Measurements from ENCODE around the gene GARNL3.

The GARNL3 gene

GRCh38 chr9:127313042-127313560 lies 48.5 kb downstream of the GARNL3 start:
- no peak for DNase-seq (ENCODE audit: low spot score)

GRCh38 chr9:127314911-127315310 lies 50.3 kb downstream of the GARNL3 start:
- DNase-seq (ENCODE audit: low spot score), result no peak

- peak; percentile 48 for DNase-seq (ENCODE audit: low spot score)
These were observed 52.2 kb downstream of the GARNL3 start for GRCh38 chr9:127316586-127317323.

GRCh38 chr9:127318651-127319167 lies 54.1 kb downstream of the GARNL3 start:
- DNase-seq (ENCODE audit: low spot score), result no peak

GRCh38 chr9:127319366-127320114 lies 55.0 kb downstream of the GARNL3 start:
- no peak for DNase-seq (ENCODE audit: low spot score)

- no peak for DNase-seq (ENCODE audit: low spot score)
These were observed 55.5 kb downstream of the GARNL3 start for GRCh38 chr9:127320115-127320378.

GRCh38 chr9:127323393-127323792 lies 58.8 kb downstream of the GARNL3 start:
- DNase-seq (ENCODE audit: low spot score), result no peak

GRCh38 chr9:127330501-127330900 lies 65.9 kb downstream of the GARNL3 start:
- no peak for DNase-seq (ENCODE audit: low spot score)

- no peak for DNase-seq (ENCODE audit: low spot score)
These were observed 68.9 kb downstream of the GARNL3 start for GRCh38 chr9:127333221-127334064.

- no peak for DNase-seq (ENCODE audit: low spot score)
These were observed 70.2 kb downstream of the GARNL3 start for GRCh38 chr9:127334725-127335124.

- DNase-seq (ENCODE audit: low spot score), result no peak
These were observed 71.5 kb downstream of the GARNL3 start for GRCh38 chr9:127336086-127336485.

- DNase-seq (ENCODE audit: low spot score), result no peak
These were observed 72.2 kb downstream of the GARNL3 start for GRCh38 chr9:127336506-127337352.

- DNase-seq (ENCODE audit: low spot score), result no peak
These were observed 76.1 kb downstream of the GARNL3 start for GRCh38 chr9:127340721-127341120.

- no peak for DNase-seq (ENCODE audit: low spot score)
These were observed 76.6 kb downstream of the GARNL3 start for GRCh38 chr9:127341152-127341551.

GRCh38 chr9:127344368-127345000 lies 79.9 kb downstream of the GARNL3 start:
- no peak for DNase-seq (ENCODE audit: low spot score)

- no peak for DNase-seq (ENCODE audit: low spot score)
These were observed 81.0 kb downstream of the GARNL3 start for GRCh38 chr9:127345566-127345965.

- no peak for DNase-seq (ENCODE audit: low spot score)
These were observed 82.0 kb downstream of the GARNL3 start for GRCh38 chr9:127346584-127346983.

GRCh38 chr9:127347831-127348776 lies 83.5 kb downstream of the GARNL3 start:
- no peak for DNase-seq (ENCODE audit: low spot score)

- no peak for DNase-seq (ENCODE audit: low spot score)
These were observed 85.0 kb downstream of the GARNL3 start for GRCh38 chr9:127349483-127350113.
